Esophagus squamous epithelium (tissue), 5 donors: ENCODE results near the gene DDAH1. TPM values are rescaled to one million over a fixed set of nuclear protein-coding genes. Genes with fewer than 3 reads are reported as not detected.

Experiments used
- DNase-seq: peaks from one replicate; lab custom pipeline; 2025; lab: John Stamatoyannopoulos, UW
- H3K27ac ChIP-seq, 4 donors: fragments of 200-600 bp; sonication (generic); one replicate each; pipeline ENCODE4 v1.5.1; 2016 to 2019; ENCODE audit warnings: mild to moderate bottlenecking in 1 of 4
- H3K27me3 ChIP-seq, 4 donors: fragments of 200-600 bp; sonication (generic); 1 replicate in 3 of 4; 2 replicates in 1 of 4; pipeline versions ENCODE4 v1.5.1 to v1.6.0; 2017 to 2021; ENCODE audit warnings: antibody characterized with exemption in 1 of 4
- H3K36me3 ChIP-seq, 3 donors: fragments of 200-600 bp; sonication (generic); one replicate each; pipeline ENCODE4 v1.5.1; 2016 to 2019
- H3K4me1 ChIP-seq, 3 donors: fragments of 200-600 bp; sonication (generic); one replicate each; pipeline ENCODE4 v1.5.1; 2017 to 2019
- H3K4me3 ChIP-seq, 4 donors: fragments of 200-600 bp; sonication (generic); 1 replicate in 3 of 4; 2 replicates in 1 of 4; pipeline ENCODE4 v1.5.1; 2016 to 2019; ENCODE audit warnings: mild to moderate bottlenecking in 2 of 4, moderate library complexity in 1 of 4
- H3K9me3 ChIP-seq, 3 donors: fragments of 200-600 bp; sonication (generic); one replicate each; pipeline ENCODE4 v1.5.1; 2016 to 2019
- CTCF ChIP-seq, 6 experiments: fragments of 450-650 bp in 4 of 6; fragments of 200-600 bp in 2 of 6; sonication (generic) in 2 of 6; IDR thresholded peaks; one replicate each; pipeline ENCODE4 v1.5.1; 2016 to 2019; ENCODE audit warnings: antibody characterized with exemption in 6 of 6, mild to moderate bottlenecking in 4 of 6, moderate library complexity in 4 of 6
- POLR2A ChIP-seq, 4 donors: fragments of 450-650 bp; IDR thresholded peaks; one replicate each; pipeline ENCODE4 v1.6.1; 2017; ENCODE audit warnings: antibody characterized with exemption in 4 of 4, mild to moderate bottlenecking in 4 of 4, moderate library complexity in 3 of 4
- WGBS, 2 donors: methylation state at CpG; one replicate each; pipeline ENCODE4 v1.1.5; 2018; 5-methylcytosine and 5-hydroxymethylcytosine counted together
- intact Hi-C: fragments of 100-400 bp; cut with DNase I; formaldehyde crosslinking; loops from one replicate; pipeline ENCODE4 v1.15.0; 2022
- total RNA-seq, 4 donors: library from RNA; depleted of rRNA; stranded (reverse); fragments of >200 nt; gene quantifications; one replicate each; pipeline ENCODE4 v1.1.0, GENCODE V29; 2016
- donor health status: DM: yes; HTN: yes; CAD: no.

The DDAH1 gene
- total RNA-seq, 4 donors from 2014 or later = 6.1 to 13.8 (median 11.5) TPM

GRCh38 chr1:85343213-85343611 is 121.7 kb downstream of the DDAH1 start:
- TF ChIP-seq POLR2A (IDR thresholded peaks at IDR 0.05) (no peak), CTCF (IDR thresholded peaks at IDR 0.05) (no peak)
- H3K9me3 ChIP-seq = no peaks in the 10 kb centered on the region
- no peaks in the 10 kb centered on the region for H3K36me3 ChIP-seq
- no peak for DNase-seq
- intact Hi-C loops = no loop called here
- H3K4me1 ChIP-seq = peaks cover 0 to 16% (median 0%) of the 10 kb centered on the region in 3 donors
- no peaks in the 10 kb centered on the region for H3K27me3 ChIP-seq
- no peak overlapping the region for H3K27ac ChIP-seq
- no peak overlapping the region for H3K4me3 ChIP-seq
- WGBS, 2 donors = 50 to 63% methylated on average over 1 of the region's 1 CpG

DNA sequence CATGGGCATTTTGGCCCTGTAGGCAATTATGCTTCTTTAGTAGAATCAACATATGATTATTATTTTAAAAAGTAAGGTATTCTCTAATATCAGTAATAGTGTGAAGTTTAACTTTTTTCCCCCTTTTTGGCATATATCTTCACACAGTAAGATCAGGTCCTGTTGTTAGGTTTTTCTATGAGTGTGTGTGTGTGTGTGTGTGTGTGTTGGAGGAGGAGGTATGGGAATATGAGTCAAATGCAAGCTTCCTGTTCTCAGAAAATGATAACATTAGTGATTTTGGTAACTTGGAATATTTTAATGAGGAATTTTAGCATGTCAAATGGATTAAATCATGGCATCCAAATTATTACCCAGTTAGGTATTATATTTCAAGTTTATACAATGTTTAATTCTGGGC is 122.8 kb downstream of the DDAH1 start:
- DNase-seq = no peak
- H3K27ac ChIP-seq = no peak overlapping the region
- H3K36me3 ChIP-seq = no peaks in the 10 kb centered on the region
- no peak overlapping the region for H3K4me3 ChIP-seq
- TF ChIP-seq POLR2A (IDR thresholded peaks at IDR 0.05) (no peak), CTCF (IDR thresholded peaks at IDR 0.05) (no peak)
- peaks cover 0 to 16% (median 0%) of the 10 kb centered on the region in 3 donors for H3K4me1 ChIP-seq
- H3K9me3 ChIP-seq = no peaks in the 10 kb centered on the region
- intact Hi-C loops = no loop called here
- no peaks in the 10 kb centered on the region for H3K27me3 ChIP-seq

- no peak for TF ChIP-seq CTCF (IDR thresholded peaks at IDR 0.05)
- no peak for TF ChIP-seq POLR2A (IDR thresholded peaks at IDR 0.05)
- H3K36me3 ChIP-seq = no peaks in the 10 kb centered on the region
- H3K27ac ChIP-seq = no peak overlapping the region
- no peaks in the 10 kb centered on the region for H3K27me3 ChIP-seq
- intact Hi-C loops = no loop called here
- no peaks in the 10 kb centered on the region for H3K9me3 ChIP-seq
- peaks cover 0 to 16% (median 0%) of the 10 kb centered on the region in 3 donors for H3K4me1 ChIP-seq
- no peak for DNase-seq
- no peak overlapping the region for H3K4me3 ChIP-seq
- 63 to 70% methylated on average over 3 of the region's 3 CpGs for WGBS, 2 donors
Observed at GRCh38 chr1:85340427-85340826, 124.5 kb downstream of the DDAH1 start.

- Histone ChIP-seq H3K9me3 (no peaks in the 10 kb centered on the region), H3K27ac (no peak overlapping the region), H3K36me3 (no peaks in the 10 kb centered on the region), H3K4me3 (no peak overlapping the region), H3K4me1 (peaks cover 0 to 16% (median 0%) of the 10 kb centered on the region in 3 donors), H3K27me3 (no peaks in the 10 kb centered on the region)
- intact Hi-C loops = no loop called here
- 74 to 86% methylated on average over 7 of the region's 7 CpGs for WGBS, 2 donors
- no peak for DNase-seq
- TF ChIP-seq POLR2A (IDR thresholded peaks at IDR 0.05) = no peak
- no peak for TF ChIP-seq CTCF (IDR thresholded peaks at IDR 0.05)
Observed at GRCh38 chr1:85339656-85340399, 125.1 kb downstream of the DDAH1 start.

GRCh38 chr1:85339089-85339488 is 125.9 kb downstream of the DDAH1 start:
- no peak for TF ChIP-seq CTCF (IDR thresholded peaks at IDR 0.05)
- no peak for TF ChIP-seq POLR2A (IDR thresholded peaks at IDR 0.05)
- intact Hi-C loops = no loop called here
- H3K4me3 ChIP-seq = no peak overlapping the region
- H3K27ac ChIP-seq = no peak overlapping the region
- WGBS, 2 donors = 35 to 59% methylated on average over 5 of the region's 5 CpGs
- H3K27me3 ChIP-seq = no peaks in the 10 kb centered on the region
- H3K36me3 ChIP-seq = no peaks in the 10 kb centered on the region
- no peak for DNase-seq
- H3K4me1 ChIP-seq = peaks cover 0 to 14% (median 0%) of the 10 kb centered on the region in 3 donors
- no peaks in the 10 kb centered on the region for H3K9me3 ChIP-seq
